HG02852 (cell line): ENCODE measurements around the gene UBE4B.
"Not testable (repeated sequence)": the region's sequence is repeated elsewhere in the genome, so short reads cannot be mapped to it uniquely, and the experiment has no call there.

Source experiments
- ATAC-seq: cut with Tn5 transposase; IDR thresholded peaks from one replicate; pipeline ENCODE4 v1.9.1; 2021; ENCODE audit warnings: mild to moderate bottlenecking, moderate library complexity; ENCODE audit not compliant: unreplicated experiment

UBE4B gene

GRCh38 chr1:10170239-10170574 is 137.4 kb downstream of the UBE4B start:
- ATAC-seq = no peak

- ATAC-seq = no peak
Observed at GRCh38 chr1:10171105-10171767, 138.5 kb downstream of the UBE4B start.

- ATAC-seq = no peak
Observed at GRCh38 chr1:10171995-10172669, 139.4 kb downstream of the UBE4B start.

GRCh38 chr1:10173582-10173981 is 140.8 kb downstream of the UBE4B start:
- no peak for ATAC-seq

- ATAC-seq = no peak
Observed at GRCh38 chr1:10177876-10178275, 145.1 kb downstream of the UBE4B start.

GRCh38 chr1:10178597-10179405 is 146.0 kb downstream of the UBE4B start:
- ATAC-seq = no peak

- no peak for ATAC-seq
Observed at GRCh38 chr1:10179406-10180091, 146.8 kb downstream of the UBE4B start.

GRCh38 chr1:10181154-10181553 is 148.4 kb downstream of the UBE4B start:
- ATAC-seq = no peak

GRCh38 chr1:10185759-10186158 is 153.0 kb downstream of the UBE4B start:
- no peak for ATAC-seq

- ATAC-seq = no peak
Observed at GRCh38 chr1:10186331-10187025, 153.7 kb downstream of the UBE4B start.

- no peak for ATAC-seq
Observed at GRCh38 chr1:10187026-10187334, 154.2 kb downstream of the UBE4B start.

- ATAC-seq = no peak
Observed at GRCh38 chr1:10188133-10188650, 155.4 kb downstream of the UBE4B start.

- no peak for ATAC-seq
Observed at GRCh38 chr1:10189659-10190058, 156.9 kb downstream of the UBE4B start.

GRCh38 chr1:10192263-10192662 is 159.5 kb downstream of the UBE4B start:
- ATAC-seq = no peak

- ATAC-seq = no peak
Observed at GRCh38 chr1:10193288-10193687, 160.5 kb downstream of the UBE4B start.

- no peak for ATAC-seq
Observed at GRCh38 chr1:10195570-10195969, 162.8 kb downstream of the UBE4B start.

GRCh38 chr1:10196976-10197375 is 164.2 kb downstream of the UBE4B start:
- no peak for ATAC-seq

- ATAC-seq = no peak
Observed at GRCh38 chr1:10200620-10201019, 167.9 kb downstream of the UBE4B start.

- ATAC-seq = no peak
Observed at GRCh38 chr1:10204003-10204642, 171.4 kb downstream of the UBE4B start.

- ATAC-seq = not testable (repeated sequence)
Observed at GRCh38 chr1:10205206-10205605, 172.4 kb downstream of the UBE4B start.
